B cell (primary cell): Measurements from ENCODE around the gene EGF. TPM values are rescaled to one million over a fixed set of nuclear protein-coding genes. Genes with fewer than 3 reads are reported as not detected.

Experiments used
- ATAC-seq: fragments of 200-7000 bp; cut with Tn5 transposase; one replicate; pipeline ENCODE4 v1.10.0; 2021; ENCODE audit warnings: low read depth, mild to moderate bottlenecking, moderate number of reproducible peaks, moderate library complexity
- CTCF ChIA-PET: fragments of 350-600 bp; sonication (Branson Sonifier 250); formaldehyde crosslinking; loops from one replicate; lab custom pipeline; 2021; ENCODE audit warnings: antibody characterized with exemption, inconsistent platforms; lab: Charles Lee
- POLR2A ChIA-PET: fragments of 350-600 bp; sonication (Branson Sonifier 250); formaldehyde crosslinking; loops from one replicate; lab custom pipeline; 2021; ENCODE audit warnings: antibody characterized with exemption; lab: Charles Lee
- DNase-seq: peaks from one replicate; pipeline ENCODE4 v3.0.0; 2013
- H2AFZ ChIP-seq: 2 replicates; pipeline ENCODE4 v1.6.1; 2012; ENCODE audit warnings: mild to moderate bottlenecking, low read depth, low read length; ENCODE audit not compliant: insufficient read depth, poor library complexity, severe bottlenecking
- H3K27ac ChIP-seq, 2 donors: 1 replicate in 1 of 2; 2 replicates in 1 of 2; pipeline ENCODE4 v1.5.1; 2012 to 2013; ENCODE audit warnings: low read length in 2 of 2, mild to moderate bottlenecking in 2 of 2, moderate library complexity in 1 of 2
- H3K27me3 ChIP-seq, 4 experiments: fragments of 200-600 bp in 1 of 4; sonication (generic) in 1 of 4; replicated peaks in 1 of 4; 1 replicate in 2 of 4; 2 replicates in 2 of 4; pipeline versions ENCODE4 v1.6.1 to v1.7.0; 2013 to 2016; ENCODE audit warnings: low read length in 3 of 4, mild to moderate bottlenecking in 2 of 4, mixed read lengths in 1 of 4, moderate library complexity in 1 of 4; ENCODE audit not compliant: insufficient read depth in 4 of 4, control insufficient read depth in 3 of 4; ENCODE audit errors: control extremely low read depth in 1 of 4
- H3K36me3 ChIP-seq, 2 experiments: replicated peaks in 1 of 2; 1 replicate in 1 of 2; 2 replicates in 1 of 2; pipeline versions ENCODE4 v1.6.1 to v1.7.1; 2013; ENCODE audit warnings: low read length in 1 of 2; ENCODE audit not compliant: insufficient read depth in 2 of 2, control insufficient read depth in 1 of 2; ENCODE audit errors: control extremely low read depth in 1 of 2, extremely low read depth in 1 of 2
- H3K4me1 ChIP-seq, 2 donors: fragments of 200-600 bp in 1 of 2; sonication (generic) in 1 of 2; 1 replicate in 1 of 2; 2 replicates in 1 of 2; pipeline versions ENCODE4 v1.5.1 to v1.6.1; 2013 to 2017; ENCODE audit warnings: low read length in 2 of 2; ENCODE audit not compliant: control insufficient read depth in 2 of 2, insufficient read depth in 2 of 2
- H3K4me2 ChIP-seq: replicated peaks from 2 replicates; pipeline ENCODE3; 2012; ENCODE audit warnings: mild to moderate bottlenecking, low read depth, low read length; ENCODE audit not compliant: poor library complexity, severe bottlenecking
- H3K4me3 ChIP-seq, 5 experiments: fragments of 200-600 bp in 1 of 5; sonication (generic) in 1 of 5; 1 replicate in 3 of 5; 2 replicates in 2 of 5; pipeline versions ENCODE4 v1.5.1 to v1.7.0; 2011 to 2016; ENCODE audit warnings: low read length in 4 of 5, mild to moderate bottlenecking in 4 of 5, low read depth in 2 of 5, control low read depth in 1 of 5, moderate library complexity in 1 of 5; ENCODE audit not compliant: insufficient read depth in 1 of 5; ENCODE audit errors: control extremely low read depth in 1 of 5, extremely low read depth in 1 of 5
- H3K79me2 ChIP-seq: fragments of 200-600 bp; sonication (generic); one replicate; pipeline ENCODE4 v1.6.0; 2016; ENCODE audit warnings: low read length; ENCODE audit not compliant: control insufficient read depth, insufficient read depth
- H3K9ac ChIP-seq: fragments of 200-600 bp; sonication (generic); 2 replicates; pipeline ENCODE4 v1.6.1; 2017; ENCODE audit warnings: mild to moderate bottlenecking, low read length, moderate library complexity
- H3K9me3 ChIP-seq, 3 donors: one replicate each; pipeline versions ENCODE4 v1.6.1 to v1.7.1; 2013; ENCODE audit warnings: low read length in 2 of 3; ENCODE audit not compliant: control insufficient read depth in 2 of 3, insufficient read depth in 1 of 3; ENCODE audit errors: control extremely low read depth in 1 of 3
- H4K20me1 ChIP-seq: 2 replicates; pipeline ENCODE4 v1.6.0; 2012; ENCODE audit warnings: mild to moderate bottlenecking, low read length; ENCODE audit not compliant: insufficient read depth, control insufficient read depth, poor library complexity, severe bottlenecking
- H3K27ac Mint-ChIP-seq: one replicate; pipeline ENCODE4 v1.8.0; 2021; ENCODE audit warnings: mixed read lengths
- H3K27me3 Mint-ChIP-seq: one replicate; pipeline ENCODE4 v1.8.0; 2021; ENCODE audit warnings: mixed read lengths
- H3K4me1 Mint-ChIP-seq: one replicate; pipeline ENCODE4 v1.8.0; 2021; ENCODE audit warnings: mixed read lengths
- H3K4me3 Mint-ChIP-seq: one replicate; pipeline ENCODE4 v1.8.0; 2021; ENCODE audit warnings: mixed read lengths
- H3K9me3 Mint-ChIP-seq: one replicate; pipeline ENCODE4 v1.8.0; 2022; ENCODE audit warnings: mixed read lengths; ENCODE audit not compliant: insufficient read depth
- CTCF ChIP-seq: fragments of 200-600 bp; IDR thresholded peaks from one replicate; pipeline ENCODE4 v1.8.0; 2022; ENCODE audit warnings: antibody characterized with exemption, mild to moderate bottlenecking
- EZH2 ChIP-seq: IDR thresholded peaks from 2 replicates; pipeline ENCODE4 v1.6.1; 2012; ENCODE audit warnings: borderline replicate concordance, low read depth, mild to moderate bottlenecking, moderate library complexity, low read length; ENCODE audit not compliant: insufficient read depth, poor library complexity, severe bottlenecking
- WGBS: methylation state at CpG from one replicate; pipeline ENCODE4 v1.1.5; 2013; ENCODE audit warnings: missing lambda C conversion rate; ENCODE audit not compliant: insufficient coverage; 5-methylcytosine and 5-hydroxymethylcytosine counted together
- intact Hi-C: fragments of 100-400 bp; cut with micrococcal nuclease; formaldehyde crosslinking; loops from one replicate; pipeline ENCODE4 v1.10.0; 2022
- polyA plus RNA-seq: library from polyadenylated mRNA; depleted of rRNA; stranded (reverse); fragments of >200 nt; gene quantifications from 2 replicates; pipeline ENCODE4 v1.2.3, GENCODE V29; 2012
- total RNA-seq, 2 donors: library from RNA; stranded (reverse); fragments of 120-200 nt in 1 of 2; gene quantifications; 1 replicate in 1 of 2; 2 replicates in 1 of 2; pipeline versions ENCODE4 v1.2.3 to v1.2.4, GENCODE V29; 2013 to 2022

Gene EGF
- total and polyA plus RNA-seq, 2 donors (not counting 1 experiment from before 2014, with no cell fraction given) = not detected

GRCh38 chr4:109914322-109914721, 1.6 kb downstream of the EGF start:
- intact Hi-C loops = no loop called here
- H3K4me2 ChIP-seq = no peak overlapping the region
- no peaks in the 10 kb centered on the region for H3K4me1 ChIP-seq
- POLR2A ChIA-PET = interaction anchor here (0.6 kb wide), 1 partner anchor 104 kb away, joined by 4 read pairs; no protein-coding TSS in a partner anchor
- no peak overlapping the region for H3K9ac ChIP-seq
- 100% methylated on average over 2 of the region's 3 CpGs for WGBS
- H3K27me3 Mint-ChIP-seq = peaks cover 31% of the 10 kb centered on the region
- no peaks in the 10 kb centered on the region for H3K36me3 ChIP-seq
- no peak overlapping the region for H3K4me3 Mint-ChIP-seq
- DNase-seq = no peak
- peaks cover 0 to 5% (median 2%) of the 10 kb centered on the region in 4 experiments for H3K27me3 ChIP-seq
- H3K9me3 ChIP-seq = no peaks in the 10 kb centered on the region
- H4K20me1 ChIP-seq = no peaks in the 10 kb centered on the region
- ATAC-seq = no peak
- CTCF ChIA-PET = no interaction called here
- no peak overlapping the region for H3K27ac Mint-ChIP-seq
- no peak overlapping the region for H3K4me3 ChIP-seq
- no peak overlapping the region for H3K27ac ChIP-seq
- no peak overlapping the region for H2AFZ ChIP-seq
- no peaks in the 10 kb centered on the region for H3K4me1 Mint-ChIP-seq
- TF ChIP-seq EZH2 (no peak), CTCF (no peak)
- no peaks in the 10 kb centered on the region for H3K79me2 ChIP-seq
- H3K9me3 Mint-ChIP-seq = no peaks in the 10 kb centered on the region

DNA sequence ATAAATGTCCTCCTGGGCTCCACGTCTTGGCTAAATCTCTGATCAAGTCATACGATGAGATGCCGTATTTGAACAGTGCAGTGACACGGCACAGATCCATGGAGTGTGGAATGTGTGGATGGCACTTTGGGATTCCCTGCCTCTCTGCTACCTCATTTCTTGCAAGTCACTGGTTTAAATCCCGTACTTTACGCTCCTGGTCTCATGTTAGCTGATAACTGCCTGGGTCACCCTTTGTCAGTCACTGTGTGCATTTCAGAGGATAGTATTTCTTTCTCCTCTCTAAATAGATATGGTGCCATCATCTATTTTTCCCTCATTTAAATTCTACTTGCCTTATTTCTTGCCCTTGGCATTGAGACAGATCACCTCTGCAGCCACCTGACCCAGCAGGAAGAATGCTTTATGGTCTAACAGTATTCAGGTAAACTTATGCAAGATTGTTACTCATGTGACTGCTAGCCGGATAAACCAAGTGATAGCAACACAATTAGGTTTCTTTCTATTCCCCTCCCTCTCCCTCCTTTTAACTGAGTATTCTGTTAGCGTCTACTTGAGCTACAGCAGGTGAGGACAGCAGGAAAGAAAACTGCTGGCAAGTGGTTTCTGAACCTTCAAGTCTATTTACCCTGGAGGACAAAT, 2.8 kb downstream of the EGF start:
- CTCF ChIA-PET = no interaction called here
- POLR2A ChIA-PET = no interaction called here

More for the DNA sequence above, 2.8 kb downstream of the EGF start:
- Mint-ChIP-seq H3K4me1 (no peaks in the 10 kb centered on the region), H3K27ac (no peak overlapping the region), H3K4me3 (no peak overlapping the region), H3K27me3 (peaks cover 33% of the 10 kb centered on the region), H3K9me3 (no peaks in the 10 kb centered on the region)
- ATAC-seq (no peak), DNase-seq (no peak)
- Histone ChIP-seq H4K20me1 (no peaks in the 10 kb centered on the region), H3K9me3 (no peaks in the 10 kb centered on the region), H3K79me2 (no peaks in the 10 kb centered on the region), H2AFZ (no peak overlapping the region), H3K36me3 (no peaks in the 10 kb centered on the region), H3K4me3 (no peak overlapping the region), H3K27ac (no peak overlapping the region), H3K9ac (no peak overlapping the region), H3K4me1 (no peaks in the 10 kb centered on the region), H3K27me3 (peaks cover 0 to 5% (median 2%) of the 10 kb centered on the region in 4 experiments), H3K4me2 (no peak overlapping the region)
- WGBS = 96% methylated on average over 4 of the region's 8 CpGs
- intact Hi-C loops = no loop called here
- TF ChIP-seq EZH2 = no peak
- TF ChIP-seq CTCF = no peak
